Adrenal gland (tissue), 12 donors: ENCODE measurements around the gene POLR2H. TPM values are rescaled to one million over a fixed set of nuclear protein-coding genes. Genes with fewer than 3 reads are reported as not detected.
"Not testable (repeated sequence)": the region's sequence is repeated elsewhere in the genome, so short reads cannot be mapped to it uniquely, and the experiment has no call there.

Experiments used
- DNase-seq, 7 donors: peaks; one replicate each; pipeline ENCODE4 v3.0.0-alpha.2; 2019 to 2020
- H3K27ac ChIP-seq, 5 donors: fragments of 200-600 bp; sonication (generic) in 4 of 5; 1 replicate in 3 of 5; 2 replicates in 2 of 5; pipeline versions ENCODE4 v1.5.1 to v1.8.0; 2016 to 2020; ENCODE audit warnings: mild to moderate bottlenecking in 1 of 5
- H3K27me3 ChIP-seq: fragments of 200-600 bp; 2 replicates; pipeline ENCODE4 v1.8.0; 2021
- H3K36me3 ChIP-seq, 2 donors: fragments of 200-600 bp; replicated peaks in 1 of 2; 1 replicate in 1 of 2; 2 replicates in 1 of 2; pipeline versions ENCODE4 v1.5.1 to v1.8.0; 2018 to 2022
- H3K4me1 ChIP-seq, 2 donors: fragments of 200-600 bp; replicated peaks in 1 of 2; 1 replicate in 1 of 2; 2 replicates in 1 of 2; pipeline versions ENCODE4 v1.5.1 to v1.8.0; 2018 to 2021
- H3K4me3 ChIP-seq, 4 donors: fragments of 200-600 bp; sonication (generic) in 3 of 4; one replicate each; pipeline ENCODE4 v1.5.1; 2016 to 2018
- H3K9me3 ChIP-seq, 3 donors: fragments of 200-600 bp; sonication (generic) in 1 of 3; replicated peaks in 1 of 3; 1 replicate in 2 of 3; 2 replicates in 1 of 3; pipeline versions ENCODE4 v1.5.1 to v1.8.0; 2016 to 2021
- CTCF ChIP-seq, 6 experiments: fragments of 450-650 bp in 4 of 6; fragments of 200-600 bp in 2 of 6; sonication (generic) in 1 of 6; IDR thresholded peaks; 1 replicate in 5 of 6; 2 replicates in 1 of 6; pipeline versions ENCODE4 v1.5.1 to v1.8.0; 2016 to 2021; ENCODE audit warnings: antibody characterized with exemption in 6 of 6, mild to moderate bottlenecking in 2 of 6, moderate library complexity in 1 of 6
- POLR2A ChIP-seq, 2 donors: fragments of 450-650 bp; IDR thresholded peaks; one replicate each; pipeline ENCODE4 v1.6.1; 2017; ENCODE audit warnings: antibody characterized with exemption in 2 of 2, mild to moderate bottlenecking in 2 of 2, moderate library complexity in 1 of 2
- WGBS, 4 donors: extraction: QIAGEN DNeasy Blood & Tissue Kit in 2 of 4; methylation state at CpG; one replicate each; pipeline versions ENCODE4 v1.1.5 to v1.1.7; 2013 to 2017; 5-methylcytosine and 5-hydroxymethylcytosine counted together
- intact Hi-C, 2 donors: fragments of 100-400 bp; cut with DNase I; formaldehyde crosslinking; loops; one replicate each; pipeline versions ENCODE4 v1.14.1 to v1.15.0; 2022 to 2023
- polyA plus RNA-seq, 3 donors: library from polyadenylated mRNA; stranded (reverse); fragments of 200-250 nt in 2 of 3; fragments of 350-450 nt in 1 of 3; fragmentation: Illumina TruSeq in 1 of 3; extraction: RNeasy Lipid Tissue Mini Kit (QIAGEN cat#74804) in 1 of 3; gene quantifications; one replicate each; pipeline ENCODE4 v1.2.3, GENCODE V29; 2013 to 2014
- total RNA-seq, 9 donors: library from RNA; depleted of rRNA in 4 of 9; stranded (reverse); fragments of >200 nt in 4 of 9; fragments of 120-200 nt in 1 of 9; fragmentation: NEBNext Ultra II Directional in 1 of 9; extraction: Animal tissue kit (Norgen Biotek cat#: 25700) in 1 of 9; gene quantifications; one replicate each; pipeline versions ENCODE4 v1.1.0 to v1.2.4, GENCODE V29; 2013 to 2023
- donor health status: healthy with polysubstance abuse.
- donor health status: Bipolar disorder and iron deficiency.
- donor health status: DM: yes; HTN: yes; CAD: no.
- donor health status: DM: no; HTN: no; CAD: no.
- donor health status: DM: no; HTN: no; CAD: no.
- donor health status: DM: yes; HTN: yes; CAD: no.

POLR2H gene
- total and polyA plus RNA-seq, 12 donors = 63.1 to 199 (median 77.7) TPM

GRCh38 chr3:184337399-184337714 is 24.2 kb upstream of the POLR2H start, which contains the start of gene FAM131A:
FAM131A (plus strand) TSS chr3:184337600; CDS start chr3:184337631, 31 bp downstream.
- Histone ChIP-seq H3K36me3 (peaks cover 0 to 41% of the 10 kb centered on the region in 2 donors), H3K27me3 (no peaks in the 10 kb centered on the region), H3K4me1 (peaks cover 13 to 37% of the 10 kb centered on the region in 2 donors), H3K27ac (peak within 1 kb of the TSS; percentile 93 to 98 (median 94)), H3K9me3 (no peaks in the 10 kb centered on the region), H3K4me3 (peak within 1 kb of the TSS in 2 of 4 donors; percentile 83 to 89)
- WGBS, 4 donors = 51 to 71% (median 58%) methylated on average over 3 to 6 of the region's 6 CpGs
- TF ChIP-seq CTCF (IDR thresholded peaks at IDR 0.05) = no peak
- TF ChIP-seq POLR2A (IDR thresholded peaks at IDR 0.05) = no peak
- intact Hi-C loops = no loop called here
- DNase-seq = peak in 1 of 7 donors; percentile 77

- no peak for DNase-seq
- TF ChIP-seq POLR2A (IDR thresholded peaks at IDR 0.05) = no peak
- TF ChIP-seq CTCF (IDR thresholded peaks at IDR 0.05) = no peak
- intact Hi-C loops = no loop called here
- 62 to 77% (median 72%) methylated on average over 7 of the region's 7 CpGs for WGBS, 4 donors
- Histone ChIP-seq H3K36me3 (peaks cover 0 to 41% of the 10 kb centered on the region in 2 donors), H3K9me3 (no peaks in the 10 kb centered on the region), H3K4me1 (peaks cover 13 to 37% of the 10 kb centered on the region in 2 donors), H3K27me3 (no peaks in the 10 kb centered on the region), H3K27ac (peak overlapping the region in 3 of 5 donors; percentile 60 to 98 (median 97)), H3K4me3 (peak overlapping the region in 1 of 4 donors; percentile 5)
These were observed 23.5 kb upstream of the POLR2H start for GRCh38 chr3:184337981-184338380.

GRCh38 chr3:184338511-184338945 is 23.0 kb upstream of the POLR2H start:
- H3K4me3 ChIP-seq = peak overlapping the region in 1 of 4 donors; percentile 5
- TF ChIP-seq CTCF (IDR thresholded peaks at IDR 0.05) (peak in 2 of 6 experiments; percentile 9 to 13), POLR2A (IDR thresholded peaks at IDR 0.05) (no peak)
- peaks cover 13 to 37% of the 10 kb centered on the region in 2 donors for H3K4me1 ChIP-seq
- intact Hi-C loops = no loop called here
- DNase-seq = peak in 6 of 7 donors; percentile 40 to 94 (median 64)
- no peaks in the 10 kb centered on the region for H3K9me3 ChIP-seq
- peak overlapping the region in 3 of 5 donors; percentile 60 to 98 (median 97) for H3K27ac ChIP-seq
- H3K36me3 ChIP-seq = peaks cover 0 to 41% of the 10 kb centered on the region in 2 donors
- WGBS, 4 donors = 36 to 80% (median 45%) methylated on average over 5 to 37 of the region's 37 CpGs
- no peaks in the 10 kb centered on the region for H3K27me3 ChIP-seq

GRCh38 chr3:184339001-184339400 is 22.5 kb upstream of the POLR2H start:
- Histone ChIP-seq H3K4me3 (peak overlapping the region in 1 of 4 donors; percentile 5), H3K27ac (peak overlapping the region in 2 of 5 donors; percentile 97 to 98), H3K27me3 (no peaks in the 10 kb centered on the region), H3K36me3 (peaks cover 0 to 41% of the 10 kb centered on the region in 2 donors), H3K9me3 (no peaks in the 10 kb centered on the region), H3K4me1 (peaks cover 13 to 37% of the 10 kb centered on the region in 2 donors)
- intact Hi-C loops = no loop called here
- WGBS, 4 donors = 68 to 77% (median 74%) methylated on average over 8 of the region's 8 CpGs
- TF ChIP-seq CTCF (IDR thresholded peaks at IDR 0.05) (no peak), POLR2A (IDR thresholded peaks at IDR 0.05) (no peak)
- DNase-seq = no peak

- H3K4me3 ChIP-seq, DNase-seq: not testable (repeated sequence)
- 88 to 95% (median 93%) methylated on average over 16 to 19 of the region's 19 CpGs for WGBS, 4 donors
These were observed 21.9 kb upstream of the POLR2H start for GRCh38 chr3:184339451-184340135.

More at GRCh38 chr3:184339451-184340135, 21.9 kb upstream of the POLR2H start:
- H3K4me1 ChIP-seq = peaks cover 13 to 32% of the 10 kb centered on the region in 2 donors
- not testable (repeated sequence) for H3K9me3 ChIP-seq, H3K27me3 ChIP-seq
- peaks cover 0 to 40% of the 10 kb centered on the region in 2 donors for H3K36me3 ChIP-seq
- H3K27ac ChIP-seq = peak overlapping the region in 1 of 5 donors; percentile 97
- intact Hi-C loops = loop anchor here in 1 of 2 donors (5.0 kb wide), 1 partner anchor 32 kb away; no protein-coding TSS in a partner anchor
